MM.1S (cell line): Measurements from ENCODE around the gene F12.

ENCODE experiments used
- DNase-seq: peaks from one replicate; pipeline ENCODE4 v3.0.0-alpha.2; 2015
- H2AFZ ChIP-seq: fragments of 300-600 bp; sonication (generic); 2 replicates; pipeline ENCODE4 v1.6.0; 2016; ENCODE audit warnings: antibody characterized with exemption, low read length
- H3F3A ChIP-seq: fragments of 300-600 bp; sonication (generic); 2 replicates; pipeline ENCODE4 v1.6.1; 2016; ENCODE audit warnings: mild to moderate bottlenecking, antibody characterized with exemption, low read length, moderate library complexity, mixed read lengths; ENCODE audit not compliant: insufficient read depth
- H3K27ac ChIP-seq: fragments of 300-600 bp; sonication (generic); 2 replicates; pipeline ENCODE4 v1.5.1; 2016; ENCODE audit warnings: mild to moderate bottlenecking, low read length
- H3K27me3 ChIP-seq: fragments of 300-600 bp; sonication (generic); replicated peaks from 2 replicates; pipeline ENCODE4 v1.6.0; 2016; ENCODE audit warnings: low read length; ENCODE audit not compliant: insufficient read depth
- H3K36me3 ChIP-seq: fragments of 300-600 bp; sonication (generic); replicated peaks from 2 replicates; pipeline ENCODE4 v1.6.1; 2016; ENCODE audit warnings: mild to moderate bottlenecking, low read length, mixed read lengths; ENCODE audit not compliant: insufficient read depth
- H3K4me1 ChIP-seq: fragments of 300-600 bp; sonication (generic); 2 replicates; pipeline ENCODE4 v1.6.1; 2016; ENCODE audit warnings: low read length, mixed read lengths
- H3K4me2 ChIP-seq: fragments of 300-600 bp; sonication (generic); 2 replicates; pipeline ENCODE4 v1.6.0; 2016; ENCODE audit warnings: low read depth, low read length
- H3K4me3 ChIP-seq: fragments of 300-600 bp; sonication (generic); 2 replicates; pipeline ENCODE4 v1.5.1; 2016; ENCODE audit warnings: low read length, mixed read lengths
- H3K79me2 ChIP-seq: fragments of 300-600 bp; sonication (generic); 2 replicates; pipeline ENCODE4 v1.6.1; 2016; ENCODE audit warnings: mixed run types, low read length, mixed read lengths
- H3K9ac ChIP-seq: fragments of 300-600 bp; sonication (generic); 2 replicates; pipeline ENCODE4 v1.6.1; 2016; ENCODE audit warnings: low read length, mixed read lengths
- H3K9me2 ChIP-seq: fragments of 300-600 bp; sonication (generic); replicated peaks from 2 replicates; pipeline ENCODE4 v1.6.1; 2016; ENCODE audit warnings: mild to moderate bottlenecking, low read length, mixed read lengths; ENCODE audit not compliant: insufficient read depth
- H3K9me3 ChIP-seq: fragments of 300-600 bp; sonication (generic); replicated peaks from 2 replicates; pipeline ENCODE4 v1.6.1; 2016; ENCODE audit warnings: mild to moderate bottlenecking, low read length, mixed read lengths; ENCODE audit not compliant: insufficient read depth
- H4K20me1 ChIP-seq: fragments of 300-600 bp; sonication (generic); 2 replicates; pipeline ENCODE4 v1.6.1; 2016; ENCODE audit warnings: mild to moderate bottlenecking, low read length, moderate library complexity, mixed read lengths; ENCODE audit not compliant: insufficient read depth
- CTCF ChIP-seq: fragments of 300-600 bp; sonication (generic); IDR thresholded peaks from 2 replicates; pipeline ENCODE4 v1.5.1; 2016; ENCODE audit warnings: antibody characterized with exemption, low read length, mixed read lengths
- EZH2 ChIP-seq: fragments of 300-600 bp; sonication (generic); optimal IDR thresholded peaks from 2 replicates; pipeline ENCODE3; 2017; ENCODE audit warnings: low read depth, mild to moderate bottlenecking, antibody characterized with exemption, low read length, mixed read lengths
- EZH2phosphoT487 ChIP-seq: fragments of 300-600 bp; sonication (generic); IDR thresholded peaks from 2 replicates; pipeline ENCODE4 v1.6.1; 2018; ENCODE audit warnings: antibody characterized with exemption, low read length

The F12 gene

GRCh38 chr5:177452688-177453638 lies 43.6 kb upstream of the F12 start:
- no peak overlapping the region for H3K4me3 ChIP-seq
- H3K9me3 ChIP-seq: no peaks in the 10 kb centered on the region
- no peak overlapping the region for H3K4me2 ChIP-seq
- no peaks in the 10 kb centered on the region for H3K9me2 ChIP-seq
- H4K20me1 ChIP-seq: no peaks in the 10 kb centered on the region
- no peak for DNase-seq
- no peaks in the 10 kb centered on the region for H3K36me3 ChIP-seq
- peaks cover 17% of the 10 kb centered on the region for H3K4me1 ChIP-seq
- H3K79me2 ChIP-seq: no peaks in the 10 kb centered on the region; the same call in 1 of the 2 replicates
- peaks cover 15% of the 10 kb centered on the region for H3F3A ChIP-seq
- H3K9ac ChIP-seq: no peak overlapping the region
- no peak overlapping the region for H3K27ac ChIP-seq
- no peak overlapping the region for H2AFZ ChIP-seq
- TF ChIP-seq EZH2 (no peak), EZH2phosphoT487 (no peak)
- H3K27me3 ChIP-seq: no peaks in the 10 kb centered on the region

- H3K9me3 ChIP-seq: no peaks in the 10 kb centered on the region
- no peak overlapping the region for H3K9ac ChIP-seq
- no peaks in the 10 kb centered on the region for H3K9me2 ChIP-seq
- no peak for DNase-seq
- H3K27me3 ChIP-seq: no peaks in the 10 kb centered on the region
- no peaks in the 10 kb centered on the region for H4K20me1 ChIP-seq
- H3K4me1 ChIP-seq: peaks cover 10% of the 10 kb centered on the region
- H2AFZ ChIP-seq: no peak overlapping the region
- peaks cover 13% of the 10 kb centered on the region for H3F3A ChIP-seq
- no peak for TF ChIP-seq CTCF
- TF ChIP-seq EZH2phosphoT487: no peak
- no peak for TF ChIP-seq EZH2
- H3K36me3 ChIP-seq: no peaks in the 10 kb centered on the region
- no peak overlapping the region for H3K4me3 ChIP-seq
- H3K79me2 ChIP-seq: no peaks in the 10 kb centered on the region; the same call in 1 of the 2 replicates
- H3K4me2 ChIP-seq: no peak overlapping the region
- no peak overlapping the region for H3K27ac ChIP-seq
Measured at GRCh38 chr5:177450667-177451424, 41.5 kb upstream of the F12 start.

DNA sequence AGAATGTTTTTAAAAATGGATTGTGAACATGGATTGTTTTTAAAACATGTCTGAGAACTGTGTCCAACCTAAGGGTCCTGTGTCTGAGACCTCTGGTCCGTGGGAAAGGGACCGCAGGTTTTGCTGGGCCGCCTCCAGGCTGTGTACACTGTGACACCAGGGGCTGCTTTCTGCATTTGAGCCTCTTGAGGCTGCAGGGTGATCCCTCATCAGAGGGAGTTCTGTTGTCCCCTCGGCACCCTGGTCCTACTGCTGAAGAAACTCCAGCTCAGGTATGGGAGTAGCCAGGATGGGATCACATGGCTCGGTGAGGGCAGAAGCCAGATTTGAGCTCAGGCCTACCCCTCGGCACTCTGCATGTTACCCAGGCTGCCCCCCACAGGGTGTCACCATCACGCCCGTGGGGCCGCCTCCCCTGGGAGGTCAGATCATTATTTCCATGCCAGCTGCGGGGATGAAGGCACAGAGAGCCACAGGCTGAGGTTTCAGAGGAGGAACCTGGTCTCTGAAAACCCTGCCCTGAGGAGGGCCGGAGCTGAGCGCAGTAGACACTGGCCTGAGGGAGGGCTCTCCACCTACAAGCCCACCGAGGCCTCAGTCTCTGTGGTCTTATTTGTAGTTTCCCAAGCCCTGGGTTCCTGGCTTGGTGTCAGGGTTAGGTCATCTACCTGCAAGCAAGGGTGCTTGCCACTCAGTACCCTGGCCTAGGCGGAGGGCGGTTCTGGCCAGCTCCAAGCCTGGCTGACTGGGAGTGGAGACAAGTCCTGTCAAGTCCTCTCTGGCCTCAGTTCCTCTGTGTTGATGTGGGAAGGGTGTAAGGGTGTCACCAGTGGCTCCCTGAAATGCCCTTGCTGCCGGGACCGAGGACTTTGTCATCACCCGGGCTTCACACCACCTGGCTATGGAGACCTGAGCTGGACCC lies 40.0 kb upstream of the F12 start:
- H3K9me2 ChIP-seq: no peaks in the 10 kb centered on the region
- H3K9ac ChIP-seq: no peak overlapping the region
- no peak overlapping the region for H2AFZ ChIP-seq
- H3K4me3 ChIP-seq: no peak overlapping the region
- peaks cover 21% of the 10 kb centered on the region for H3F3A ChIP-seq
- H4K20me1 ChIP-seq: no peaks in the 10 kb centered on the region
- H3K4me1 ChIP-seq: peaks cover 21% of the 10 kb centered on the region
- no peaks in the 10 kb centered on the region; the same call in 1 of the 2 replicates for H3K79me2 ChIP-seq
- H3K36me3 ChIP-seq: no peaks in the 10 kb centered on the region
- DNase-seq: no peak
- no peaks in the 10 kb centered on the region for H3K9me3 ChIP-seq
- H3K4me2 ChIP-seq: no peak overlapping the region
- H3K27me3 ChIP-seq: no peaks in the 10 kb centered on the region
- TF ChIP-seq EZH2: no peak
- TF ChIP-seq CTCF: no peak
- no peak for TF ChIP-seq EZH2phosphoT487
- H3K27ac ChIP-seq: no peak overlapping the region
